Measurements from ENCODE around the gene RHBG. TPM values are rescaled to one million over a fixed set of nuclear protein-coding genes. Genes with fewer than 3 reads are reported as not detected.
A peak's percentile ranks its signal among the peaks of the same experiment; 100 is the strongest.
"Not testable (repeated sequence)": the region's sequence is repeated elsewhere in the genome, so short reads cannot be mapped to it uniquely, and the experiment has no call there.

Gene RHBG
- total RNA-seq, 4 donors from 2014 or later = not detected

- H3K27ac ChIP-seq = no peak overlapping the region
- DNase-seq = no peak
- TF ChIP-seq CTCF (IDR thresholded peaks at IDR 0.05) = no peak
- TF ChIP-seq POLR2A (IDR thresholded peaks at IDR 0.05) = no peak
- H3K4me1 ChIP-seq = peaks cover 0 to 6% of the 10 kb centered on the region in 2 donors
- no peaks in the 10 kb centered on the region for H3K36me3 ChIP-seq
- WGBS, 2 donors = 93 to 94% methylated on average over 11 of the region's 11 CpGs
- no peak overlapping the region for H3K4me3 ChIP-seq (replicated peaks in 1 of 3)
- no peaks in the 10 kb centered on the region for H3K27me3 ChIP-seq
- intact Hi-C loops (cut with DNase I) = no loop called here
- H3K9me3 ChIP-seq = no peaks in the 10 kb centered on the region
Observed at GRCh38 chr1:156360534-156360933, 8.5 kb upstream of the RHBG start.

- intact Hi-C loops (cut with DNase I) = no loop called here
- TF ChIP-seq CTCF (IDR thresholded peaks at IDR 0.05) (no peak), POLR2A (IDR thresholded peaks at IDR 0.05) (no peak)
- no peaks in the 10 kb centered on the region for H3K27me3 ChIP-seq
Observed at GRCh38 chr1:156365754-156366153, 3.3 kb upstream of the RHBG start.

GRCh38 chr1:156366378-156367166, 2.4 kb upstream of the RHBG start:
- H3K9me3 ChIP-seq = no peaks in the 10 kb centered on the region
- no peaks in the 10 kb centered on the region for H3K36me3 ChIP-seq
- H3K27ac ChIP-seq = no peak overlapping the region
- intact Hi-C loops (cut with DNase I) = no loop called here
- WGBS, 2 donors = 88 to 90% methylated on average over 5 of the region's 5 CpGs
- H3K4me3 ChIP-seq (replicated peaks in 1 of 3) = no peak overlapping the region
- peaks cover 0 to 9% of the 10 kb centered on the region in 2 donors for H3K4me1 ChIP-seq
- DNase-seq = no peak
- TF ChIP-seq POLR2A (IDR thresholded peaks at IDR 0.05) (no peak), CTCF (IDR thresholded peaks at IDR 0.05) (no peak)
- no peaks in the 10 kb centered on the region for H3K27me3 ChIP-seq

More at GRCh38 chr1:156365754-156366153, 3.3 kb upstream of the RHBG start:
- Histone ChIP-seq H3K9me3 (no peaks in the 10 kb centered on the region), H3K4me3 (replicated peaks in 1 of 3) (no peak overlapping the region), H3K4me1 (peaks cover 0 to 9% of the 10 kb centered on the region in 2 donors), H3K27ac (no peak overlapping the region), H3K36me3 (no peaks in the 10 kb centered on the region)
- DNase-seq = no peak

GRCh38 chr1:156367383-156368156, 1.4 kb upstream of the RHBG start:
- DNase-seq = no peak
- Histone ChIP-seq H3K9me3 (no peaks in the 10 kb centered on the region), H3K36me3 (no peaks in the 10 kb centered on the region), H3K4me3 (replicated peaks in 1 of 3) (no peak overlapping the region), H3K4me1 (peaks cover 0 to 9% of the 10 kb centered on the region in 2 donors), H3K27ac (no peak overlapping the region), H3K27me3 (no peaks in the 10 kb centered on the region)
- no peak for TF ChIP-seq POLR2A (IDR thresholded peaks at IDR 0.05)
- no peak for TF ChIP-seq CTCF (IDR thresholded peaks at IDR 0.05)
- WGBS, 2 donors = 70 to 81% methylated on average over 9 of the region's 9 CpGs
- intact Hi-C loops (cut with DNase I) = no loop called here

- peaks cover 0 to 9% of the 10 kb centered on the region in 2 donors for H3K4me1 ChIP-seq
- DNase-seq = no peak
- no peaks in the 10 kb centered on the region for H3K9me3 ChIP-seq
- H3K36me3 ChIP-seq = no peaks in the 10 kb centered on the region
- no peaks in the 10 kb centered on the region for H3K27me3 ChIP-seq
- intact Hi-C loops (cut with DNase I) = no loop called here
- H3K4me3 ChIP-seq (replicated peaks in 1 of 3) = no peak overlapping the region
- TF ChIP-seq POLR2A (IDR thresholded peaks at IDR 0.05) (no peak), CTCF (IDR thresholded peaks at IDR 0.05) (no peak)
- 85 to 88% methylated on average over 6 to 7 of the region's 7 CpGs for WGBS, 2 donors
- H3K27ac ChIP-seq = no peak overlapping the region
Observed at GRCh38 chr1:156368157-156368658, 803 bp upstream of the RHBG start.

GRCh38 chr1:156369685-156370286, 775 bp downstream of the RHBG start:
- intact Hi-C loops (cut with DNase I); H3K4me1 ChIP-seq; H3K27me3 ChIP-seq; DNase-seq; H3K9me3 ChIP-seq; H3K36me3 ChIP-seq; H3K27ac ChIP-seq: not testable (repeated sequence)
- H3K4me3 ChIP-seq (replicated peaks in 1 of 3) = peak overlapping the region in 1 of 3 donors; percentile 35
- 93 to 98% methylated on average over 10 of the region's 10 CpGs for WGBS, 2 donors
